WERI-Rb-1 (cell line): ENCODE results near the gene SIVA1.

Source experiments
- DNase-seq: peaks from one replicate; pipeline ENCODE4 v3.0.0-alpha.2; 2020
- H3K27ac ChIP-seq: fragments of 250-450 bp; sonication (Bioruptor Pico); 2 replicates; pipeline ENCODE4 v1.5.1; 2020; ENCODE audit warnings: mild to moderate bottlenecking, moderate library complexity
- H3K27me3 ChIP-seq: fragments of 250-450 bp; sonication (Bioruptor Pico); 2 replicates; pipeline ENCODE4 v1.5.1; 2021; ENCODE audit warnings: mild to moderate bottlenecking, low read depth, moderate library complexity; ENCODE audit not compliant: insufficient read depth, severe bottlenecking
- H3K36me3 ChIP-seq: fragments of 250-450 bp; sonication (Bioruptor Pico); 2 replicates; pipeline ENCODE4 v1.5.1; 2020; ENCODE audit warnings: mild to moderate bottlenecking, moderate library complexity
- H3K4me3 ChIP-seq: 2 replicates; pipeline ENCODE4 v1.5.1; 2011; ENCODE audit warnings: low read depth, mild to moderate bottlenecking, control low read depth, low read length
- H3K9me3 ChIP-seq: fragments of 250-450 bp; sonication (Bioruptor Pico); 2 replicates; pipeline ENCODE4 v1.5.1; 2021; ENCODE audit warnings: mild to moderate bottlenecking, moderate library complexity; ENCODE audit not compliant: severe bottlenecking
- TF ChIP-seq, protein P1 (sequence below): IDR thresholded peaks from 2 replicates; pipeline ENCODE4 v1.5.1; 2011; ENCODE audit warnings: low read depth, mild to moderate bottlenecking, control low read depth, inconsistent platforms, low read length

Gene SIVA1

DNA sequence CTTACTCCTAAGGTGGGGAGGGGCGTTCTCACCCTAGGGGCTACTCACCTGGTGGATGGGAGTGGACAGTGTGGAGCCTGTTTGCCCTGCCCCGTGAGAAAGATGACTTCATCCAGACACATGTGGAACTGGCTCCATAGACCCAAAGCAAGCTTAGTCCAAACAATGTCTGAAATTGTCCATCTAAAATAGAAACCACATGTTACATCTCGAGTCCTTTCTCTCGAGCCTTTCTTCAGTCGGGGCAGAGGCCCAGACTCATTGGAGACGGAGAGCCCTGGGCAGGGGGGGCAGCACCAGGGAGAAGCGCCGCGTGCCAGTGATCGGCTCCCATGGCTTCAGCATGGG, 4.3 kb downstream of the SIVA1 start:
- H3K27ac ChIP-seq: no peak overlapping the region
- DNase-seq: no peak
- H3K27me3 ChIP-seq: no peaks in the 10 kb centered on the region
- TF ChIP-seq, protein P1, sequence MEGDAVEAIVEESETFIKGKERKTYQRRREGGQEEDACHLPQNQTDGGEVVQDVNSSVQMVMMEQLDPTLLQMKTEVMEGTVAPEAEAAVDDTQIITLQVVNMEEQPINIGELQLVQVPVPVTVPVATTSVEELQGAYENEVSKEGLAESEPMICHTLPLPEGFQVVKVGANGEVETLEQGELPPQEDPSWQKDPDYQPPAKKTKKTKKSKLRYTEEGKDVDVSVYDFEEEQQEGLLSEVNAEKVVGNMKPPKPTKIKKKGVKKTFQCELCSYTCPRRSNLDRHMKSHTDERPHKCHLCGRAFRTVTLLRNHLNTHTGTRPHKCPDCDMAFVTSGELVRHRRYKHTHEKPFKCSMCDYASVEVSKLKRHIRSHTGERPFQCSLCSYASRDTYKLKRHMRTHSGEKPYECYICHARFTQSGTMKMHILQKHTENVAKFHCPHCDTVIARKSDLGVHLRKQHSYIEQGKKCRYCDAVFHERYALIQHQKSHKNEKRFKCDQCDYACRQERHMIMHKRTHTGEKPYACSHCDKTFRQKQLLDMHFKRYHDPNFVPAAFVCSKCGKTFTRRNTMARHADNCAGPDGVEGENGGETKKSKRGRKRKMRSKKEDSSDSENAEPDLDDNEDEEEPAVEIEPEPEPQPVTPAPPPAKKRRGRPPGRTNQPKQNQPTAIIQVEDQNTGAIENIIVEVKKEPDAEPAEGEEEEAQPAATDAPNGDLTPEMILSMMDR: no peak
- H3K36me3 ChIP-seq: peaks cover 71% of the 10 kb centered on the region
- no peak overlapping the region for H3K4me3 ChIP-seq
- peaks cover 2% of the 10 kb centered on the region for H3K9me3 ChIP-seq

DNA sequence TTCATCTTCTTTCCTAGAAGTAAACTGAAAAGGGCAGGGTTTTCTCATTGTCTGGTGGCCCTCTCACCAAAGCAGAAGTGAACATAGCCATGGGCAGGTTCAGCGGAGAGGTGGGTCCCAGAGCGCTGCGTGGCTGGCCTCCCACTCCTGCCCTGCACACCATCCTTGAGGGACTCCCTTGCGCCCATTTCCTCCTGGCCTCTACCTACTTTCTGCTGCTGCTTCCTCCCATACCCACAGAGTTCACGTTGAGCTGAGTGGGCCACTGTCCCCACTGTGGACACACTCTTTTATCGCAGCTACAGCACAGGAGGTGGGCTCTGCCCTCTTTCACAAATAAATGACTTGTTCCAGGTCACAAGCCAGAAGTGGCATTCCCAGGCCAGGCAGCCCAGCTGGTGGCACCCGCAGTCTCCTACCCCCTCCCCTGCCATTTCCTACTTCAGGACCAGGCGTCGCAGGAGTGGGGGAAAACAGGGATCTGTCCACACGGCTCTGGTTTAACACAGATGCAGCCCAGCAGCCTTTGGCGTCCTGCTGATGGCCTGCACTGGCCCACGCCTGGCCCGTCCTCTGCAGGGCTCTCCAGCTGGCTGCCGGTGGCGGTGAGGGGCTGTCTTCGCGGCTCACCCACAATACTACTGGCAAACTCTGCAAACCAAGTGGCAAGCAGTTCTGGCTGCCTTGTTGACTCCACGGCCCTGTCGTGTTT, 4.9 kb downstream of the SIVA1 start:
- no peak overlapping the region for H3K27ac ChIP-seq
- no peak overlapping the region for H3K4me3 ChIP-seq
- DNase-seq: no peak
- no peaks in the 10 kb centered on the region for H3K27me3 ChIP-seq
- H3K9me3 ChIP-seq: no peaks in the 10 kb centered on the region
- TF ChIP-seq, protein P1: no peak
- peaks cover 75% of the 10 kb centered on the region for H3K36me3 ChIP-seq

DNA sequence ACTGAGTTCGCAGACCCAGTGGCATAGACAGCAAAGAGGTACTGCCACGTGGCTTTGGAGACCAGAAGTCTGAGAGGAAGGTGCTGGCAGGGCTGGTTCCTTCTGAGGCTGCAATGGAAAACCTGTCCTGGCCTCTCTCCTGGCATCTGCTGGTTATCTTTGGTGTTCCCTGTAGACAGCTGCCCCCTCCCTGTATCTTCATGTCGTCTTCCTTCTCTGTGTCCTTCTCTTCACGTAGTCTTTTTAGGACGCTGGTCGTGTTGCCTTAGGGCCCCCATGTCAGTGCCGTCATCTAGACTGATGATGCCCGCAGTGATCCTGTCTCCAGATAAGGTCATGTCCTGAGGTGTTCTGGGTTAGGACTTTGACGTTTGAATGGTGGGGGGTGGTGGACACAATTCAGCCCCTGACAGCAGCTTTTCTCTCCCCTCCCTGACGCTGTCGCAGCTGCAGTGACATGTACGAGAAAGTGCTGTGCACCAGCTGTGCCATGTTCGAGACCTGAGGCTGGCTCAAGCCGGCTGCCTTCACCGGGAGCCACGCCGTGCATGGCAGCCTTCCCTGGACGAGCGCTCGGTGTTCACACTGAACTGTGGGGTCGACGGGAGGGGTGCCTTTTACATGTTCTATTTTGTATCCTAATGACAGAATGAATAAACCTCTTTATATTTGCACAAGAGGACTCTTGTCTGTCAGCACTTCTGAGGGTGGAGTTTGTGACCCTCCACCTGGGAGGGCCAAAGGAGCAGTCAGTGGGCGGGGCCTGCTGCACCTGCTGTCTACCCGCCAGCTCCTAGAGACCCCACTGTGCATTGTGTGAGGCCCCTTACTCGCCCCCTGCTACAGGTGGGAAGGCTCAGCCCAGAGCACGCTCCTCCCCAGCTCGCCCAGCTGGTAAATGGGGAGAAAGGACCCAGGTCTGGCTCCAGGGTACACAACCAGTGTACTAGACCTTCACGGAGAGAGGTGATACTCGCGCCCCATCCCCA, 6.3 kb downstream of the SIVA1 start:
- TF ChIP-seq, protein P1: no peak
- Histone ChIP-seq H3K27me3 (no peaks in the 10 kb centered on the region), H3K4me3 (no peak overlapping the region), H3K27ac (no peak overlapping the region), H3K9me3 (no peaks in the 10 kb centered on the region), H3K36me3 (peaks cover 70% of the 10 kb centered on the region)
- DNase-seq: no peak

GRCh38 chr14:104765517-104765916, 12.6 kb downstream of the SIVA1 start:
- Histone ChIP-seq H3K27ac (no peak overlapping the region), H3K27me3 (no peaks in the 10 kb centered on the region), H3K4me3 (no peak overlapping the region), H3K9me3 (no peaks in the 10 kb centered on the region), H3K36me3 (peaks cover 24% of the 10 kb centered on the region)
- TF ChIP-seq, protein P1: no peak
- no peak for DNase-seq

GRCh38 chr14:104766256-104766862, 13.4 kb downstream of the SIVA1 start:
- Histone ChIP-seq H3K27me3 (no peaks in the 10 kb centered on the region), H3K4me3 (no peak overlapping the region), H3K36me3 (peaks cover 27% of the 10 kb centered on the region), H3K27ac (no peak overlapping the region), H3K9me3 (peaks cover 6% of the 10 kb centered on the region)
- TF ChIP-seq, protein P1: no peak
- DNase-seq: no peak
